GM12873 (cell line): Measurements from ENCODE around the gene ROBO2.

Experiments used
- TF ChIP-seq, protein P1 (sequence below): IDR thresholded peaks from 2 replicates; pipeline ENCODE4 v1.5.1; 2012; ENCODE audit warnings: low read depth, mild to moderate bottlenecking, moderate library complexity, low read length, control low read depth; ENCODE audit not compliant: insufficient read depth; ENCODE audit errors: missing control alignments

Gene ROBO2

DNA sequence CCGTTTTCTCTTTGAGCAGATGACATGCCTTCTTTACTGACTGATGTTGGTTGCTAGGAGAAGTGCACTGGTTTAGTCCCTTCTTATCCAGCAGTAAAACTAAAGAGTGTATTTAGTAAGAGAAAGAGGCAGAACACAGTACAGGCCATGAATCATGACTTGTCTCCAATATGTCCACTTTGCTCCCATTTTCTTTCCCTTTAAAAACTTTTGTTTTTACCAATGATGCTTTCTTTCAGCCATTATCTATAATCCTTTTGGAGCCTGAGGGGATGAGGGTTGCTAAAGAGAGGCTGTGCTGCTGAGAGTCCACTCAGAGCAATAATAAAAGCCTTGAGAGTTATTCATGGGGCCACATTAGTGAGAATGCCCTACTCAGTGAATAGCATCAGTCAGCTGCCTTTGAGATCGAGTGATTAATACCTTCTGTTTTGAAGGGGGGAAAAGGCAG, 12.2 kb downstream of the ROBO2 start:
- TF ChIP-seq, protein P1, sequence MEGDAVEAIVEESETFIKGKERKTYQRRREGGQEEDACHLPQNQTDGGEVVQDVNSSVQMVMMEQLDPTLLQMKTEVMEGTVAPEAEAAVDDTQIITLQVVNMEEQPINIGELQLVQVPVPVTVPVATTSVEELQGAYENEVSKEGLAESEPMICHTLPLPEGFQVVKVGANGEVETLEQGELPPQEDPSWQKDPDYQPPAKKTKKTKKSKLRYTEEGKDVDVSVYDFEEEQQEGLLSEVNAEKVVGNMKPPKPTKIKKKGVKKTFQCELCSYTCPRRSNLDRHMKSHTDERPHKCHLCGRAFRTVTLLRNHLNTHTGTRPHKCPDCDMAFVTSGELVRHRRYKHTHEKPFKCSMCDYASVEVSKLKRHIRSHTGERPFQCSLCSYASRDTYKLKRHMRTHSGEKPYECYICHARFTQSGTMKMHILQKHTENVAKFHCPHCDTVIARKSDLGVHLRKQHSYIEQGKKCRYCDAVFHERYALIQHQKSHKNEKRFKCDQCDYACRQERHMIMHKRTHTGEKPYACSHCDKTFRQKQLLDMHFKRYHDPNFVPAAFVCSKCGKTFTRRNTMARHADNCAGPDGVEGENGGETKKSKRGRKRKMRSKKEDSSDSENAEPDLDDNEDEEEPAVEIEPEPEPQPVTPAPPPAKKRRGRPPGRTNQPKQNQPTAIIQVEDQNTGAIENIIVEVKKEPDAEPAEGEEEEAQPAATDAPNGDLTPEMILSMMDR: no peak

DNA sequence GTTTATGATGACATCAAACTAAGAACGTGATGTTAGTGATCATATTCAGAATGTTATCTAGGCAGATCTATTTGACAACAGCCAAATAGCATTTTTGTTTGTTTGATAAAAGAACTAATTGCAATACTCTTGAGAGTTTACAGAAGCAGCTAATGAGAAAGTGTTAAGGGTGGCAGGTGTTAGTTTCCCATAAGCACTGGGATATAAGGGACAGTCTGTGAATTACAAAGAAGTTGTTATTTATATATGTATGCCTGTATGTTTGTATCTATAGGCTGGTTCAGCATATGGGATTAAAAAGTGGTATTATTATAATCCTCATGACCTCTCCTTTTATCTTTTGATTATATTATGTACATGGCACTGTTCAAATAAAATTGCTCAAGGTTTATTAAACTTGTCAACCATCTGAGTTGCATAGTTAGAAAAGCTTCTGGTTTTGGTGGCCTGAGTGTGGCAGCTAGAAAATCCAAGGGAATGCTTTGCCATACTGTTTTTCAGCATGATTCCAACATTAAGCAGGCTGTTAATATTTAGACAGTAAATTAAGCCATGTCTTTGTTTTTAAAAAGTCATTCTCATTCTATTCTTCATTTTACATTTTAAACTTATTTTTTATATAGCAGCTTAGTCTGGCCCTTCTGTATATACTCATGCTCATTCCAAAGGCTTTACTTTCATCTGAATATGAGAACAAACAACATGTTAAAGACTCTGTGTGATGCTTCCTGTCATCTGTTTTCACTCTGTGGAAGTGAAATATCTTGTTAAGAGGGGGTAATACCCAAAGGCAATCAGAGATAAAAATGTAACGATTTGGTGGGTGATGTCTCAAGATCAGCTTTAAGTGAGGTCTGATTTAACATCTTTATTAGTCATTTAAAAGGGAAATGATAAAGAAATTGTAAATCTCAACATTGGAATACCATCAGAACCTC, 13.1 kb downstream of the ROBO2 start:
- TF ChIP-seq, protein P1: no peak

- TF ChIP-seq, protein P1: no peak
Observed at GRCh38 chr3:77053795-77054194, 13.9 kb downstream of the ROBO2 start.

GRCh38 chr3:77055841-77056341, 16.0 kb downstream of the ROBO2 start:
- TF ChIP-seq, protein P1: no peak

- TF ChIP-seq, protein P1: no peak
Observed at GRCh38 chr3:77059354-77059753, 19.5 kb downstream of the ROBO2 start.

GRCh38 chr3:77063423-77063822, 23.5 kb downstream of the ROBO2 start:
- TF ChIP-seq, protein P1: no peak

GRCh38 chr3:77065750-77066149, 25.9 kb downstream of the ROBO2 start:
- TF ChIP-seq, protein P1: no peak
